HEK293 (cell line): ENCODE data around the gene ULBP2.

ENCODE experiments used
- CTCF ChIA-PET: fragments of 350-600 bp; formaldehyde crosslinking; extraction: SDS; loops from one replicate; lab custom pipeline; 2021; ENCODE audit warnings: antibody characterized with exemption; lab: Yijun Ruan, JAX
- POLR2A ChIA-PET: fragments of 300-600 bp; formaldehyde crosslinking; extraction: SDS; loops from one replicate; lab custom pipeline; 2020; ENCODE audit warnings: antibody characterized with exemption, inconsistent platforms; lab: Yijun Ruan, JAX
- H3K27ac ChIP-seq: fragments of 200-500 bp; sonication (Bioruptor generic); 2 replicates; pipeline ENCODE4 v1.5.1; 2014; ENCODE audit warnings: low read depth, low read length, control low read depth, inconsistent platforms; ENCODE audit errors: extremely low read depth
- H3K36me3 ChIP-seq, 2 experiments: fragments of 200-500 bp in 1 of 2; sonication (Bioruptor generic) in 1 of 2; 1 replicate in 1 of 2; 2 replicates in 1 of 2; pipeline ENCODE4 v1.5.1; 2014 to 2017; ENCODE audit warnings: inconsistent platforms in 2 of 2, low read length in 2 of 2; ENCODE audit not compliant: control insufficient read depth in 2 of 2, insufficient read depth in 1 of 2
- H3K4me1 ChIP-seq: fragments of 200-500 bp; sonication (Bioruptor generic); 2 replicates; pipeline ENCODE4 v1.5.1; 2014; ENCODE audit warnings: mild to moderate bottlenecking, low read length, inconsistent platforms; ENCODE audit not compliant: control insufficient read depth, insufficient read depth
- H3K4me3 ChIP-seq: 2 replicates; pipeline ENCODE4 v1.5.1; 2011; ENCODE audit warnings: low read depth, mild to moderate bottlenecking, control low read depth, low read length, moderate library complexity
- H3K9me3 ChIP-seq: fragments of 200-500 bp; sonication (Bioruptor generic); 2 replicates; pipeline ENCODE4 v1.5.1; 2014; ENCODE audit warnings: low read depth, low read length, inconsistent platforms; ENCODE audit not compliant: control insufficient read depth, insufficient read depth
- FEZF1 ChIP-seq: fragments of 450-650 bp; formaldehyde crosslinking; IDR thresholded peaks from 2 replicates; pipeline ENCODE4 v1.5.1; 2016; ENCODE audit warnings: missing biosample characterization, missing genetic modification characterization
- GLIS2 ChIP-seq: fragments of 450-650 bp; formaldehyde crosslinking; IDR thresholded peaks from 2 replicates; pipeline ENCODE4 v1.5.1; 2016; ENCODE audit warnings: missing biosample characterization, missing genetic modification characterization
- KLF16 ChIP-seq: fragments of 450-650 bp; formaldehyde crosslinking; IDR thresholded peaks from 2 replicates; pipeline ENCODE4 v1.5.1; 2017; ENCODE audit warnings: missing biosample characterization, missing genetic modification characterization
- RBAK ChIP-seq: fragments of 450-650 bp; formaldehyde crosslinking; IDR thresholded peaks from 2 replicates; pipeline ENCODE4 v1.5.1; 2016; ENCODE audit warnings: missing biosample characterization, missing genetic modification characterization
- SCRT1 ChIP-seq: fragments of 450-650 bp; formaldehyde crosslinking; IDR thresholded peaks from 2 replicates; pipeline ENCODE4 v1.5.1; 2016; ENCODE audit warnings: missing biosample characterization, missing genetic modification characterization, borderline replicate concordance
- SP7 ChIP-seq: fragments of 450-650 bp; formaldehyde crosslinking; IDR thresholded peaks from 2 replicates; pipeline ENCODE4 v1.5.1; 2016; ENCODE audit warnings: missing biosample characterization, missing genetic modification characterization
- YY2 ChIP-seq: fragments of 450-650 bp; formaldehyde crosslinking; IDR thresholded peaks from 2 replicates; pipeline ENCODE4 v1.5.1; 2016; ENCODE audit warnings: missing biosample characterization, missing genetic modification characterization
- ZBTB21 ChIP-seq: fragments of 450-650 bp; formaldehyde crosslinking; IDR thresholded peaks from 2 replicates; pipeline ENCODE4 v1.5.1; 2017; ENCODE audit warnings: missing biosample characterization, missing genetic modification characterization
- ZBTB7A ChIP-seq: fragments of 450-650 bp; formaldehyde crosslinking; IDR thresholded peaks from 2 replicates; pipeline ENCODE4 v1.5.1; 2016; ENCODE audit warnings: low read depth, missing biosample characterization, missing genetic modification characterization
- ZEB2 ChIP-seq: fragments of 450-650 bp; formaldehyde crosslinking; IDR thresholded peaks from 2 replicates; pipeline ENCODE4 v1.5.1; 2016; ENCODE audit warnings: missing biosample characterization, missing genetic modification characterization
- ZNF112 ChIP-seq: fragments of 450-650 bp; formaldehyde crosslinking; IDR thresholded peaks from 2 replicates; pipeline ENCODE4 v1.5.0; 2017; ENCODE audit warnings: missing biosample characterization, missing genetic modification characterization
- ZNF155 ChIP-seq: fragments of 450-650 bp; formaldehyde crosslinking; IDR thresholded peaks from 2 replicates; pipeline ENCODE4 v1.5.1; 2016; ENCODE audit warnings: missing biosample characterization, missing genetic modification characterization
- ZNF24 ChIP-seq: fragments of 450-650 bp; formaldehyde crosslinking; IDR thresholded peaks from 2 replicates; pipeline ENCODE4 v1.5.1; 2016; ENCODE audit warnings: missing biosample characterization, missing genetic modification characterization
- ZNF248 ChIP-seq: fragments of 450-650 bp; formaldehyde crosslinking; IDR thresholded peaks from 2 replicates; pipeline ENCODE4 v1.5.1; 2017; ENCODE audit warnings: missing biosample characterization, missing genetic modification characterization
- ZNF335 ChIP-seq: fragments of 450-650 bp; formaldehyde crosslinking; conservative IDR thresholded peaks from 2 replicates; pipeline ENCODE4 v1.5.1; 2016; ENCODE audit warnings: missing biosample characterization, missing genetic modification characterization
- ZNF501 ChIP-seq: fragments of 450-650 bp; formaldehyde crosslinking; IDR thresholded peaks from 2 replicates; pipeline ENCODE4 v1.5.1; 2016; ENCODE audit warnings: missing biosample characterization, missing genetic modification characterization
- ZNF654 ChIP-seq: fragments of 450-650 bp; formaldehyde crosslinking; IDR thresholded peaks from 2 replicates; pipeline ENCODE4 v1.5.1; 2016; ENCODE audit warnings: low read depth, missing biosample characterization, missing genetic modification characterization
- ZNF660 ChIP-seq: fragments of 450-650 bp; IDR thresholded peaks from 2 replicates; pipeline ENCODE4 v1.5.1; 2018; ENCODE audit warnings: missing biosample characterization, mild to moderate bottlenecking, missing genetic modification characterization
- ZNF701 ChIP-seq: fragments of 450-650 bp; formaldehyde crosslinking; IDR thresholded peaks from 2 replicates; pipeline ENCODE4 v1.5.1; 2016; ENCODE audit warnings: missing biosample characterization, missing genetic modification characterization
- ZSCAN23 ChIP-seq: fragments of 450-650 bp; formaldehyde crosslinking; IDR thresholded peaks from 2 replicates; pipeline ENCODE4 v1.5.1; 2016; ENCODE audit warnings: missing biosample characterization, missing genetic modification characterization
- TF ChIP-seq, protein P1 (sequence below): fragments of 450-650 bp; formaldehyde crosslinking; IDR thresholded peaks from 2 replicates; pipeline ENCODE4 v1.5.1; 2016; ENCODE audit warnings: missing biosample characterization, missing genetic modification characterization, borderline replicate concordance
- TF ChIP-seq, protein P2 (sequence below): fragments of 450-650 bp; formaldehyde crosslinking; IDR thresholded peaks from 2 replicates; pipeline ENCODE4 v1.5.1; 2016; ENCODE audit warnings: missing biosample characterization, missing genetic modification characterization
- TF ChIP-seq, protein P3 (sequence below): fragments of 450-650 bp; formaldehyde crosslinking; conservative IDR thresholded peaks from 2 replicates; pipeline ENCODE4 v1.5.1; 2016; ENCODE audit warnings: low read depth, missing biosample characterization, missing genetic modification characterization
- TF ChIP-seq, protein P4 (sequence below): fragments of 450-650 bp; formaldehyde crosslinking; IDR thresholded peaks from 2 replicates; pipeline ENCODE4 v1.5.1; 2017; ENCODE audit warnings: missing biosample characterization, missing genetic modification characterization

ULBP2 gene

DNA sequence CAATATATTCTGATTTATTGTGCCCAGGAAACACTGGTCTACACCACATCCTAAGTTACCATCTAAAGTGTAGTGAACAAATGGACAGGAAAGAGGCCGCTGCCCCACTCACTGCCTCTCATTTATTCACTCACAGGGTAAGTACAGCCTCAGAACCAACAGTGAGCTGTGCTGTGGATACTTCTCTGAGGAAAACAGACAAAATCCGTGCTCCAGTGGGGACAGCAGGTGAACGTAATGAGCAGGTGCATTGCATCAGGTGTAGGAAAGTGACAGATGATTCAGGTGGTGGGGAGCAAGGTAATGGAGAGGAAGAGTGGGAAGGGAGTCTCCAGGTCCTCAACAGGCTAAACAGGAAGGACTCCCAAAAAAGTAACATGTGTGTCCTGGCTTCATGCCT is 8.4 kb upstream of the ULBP2 start:
- POLR2A ChIA-PET, result no interaction called here

DNA sequence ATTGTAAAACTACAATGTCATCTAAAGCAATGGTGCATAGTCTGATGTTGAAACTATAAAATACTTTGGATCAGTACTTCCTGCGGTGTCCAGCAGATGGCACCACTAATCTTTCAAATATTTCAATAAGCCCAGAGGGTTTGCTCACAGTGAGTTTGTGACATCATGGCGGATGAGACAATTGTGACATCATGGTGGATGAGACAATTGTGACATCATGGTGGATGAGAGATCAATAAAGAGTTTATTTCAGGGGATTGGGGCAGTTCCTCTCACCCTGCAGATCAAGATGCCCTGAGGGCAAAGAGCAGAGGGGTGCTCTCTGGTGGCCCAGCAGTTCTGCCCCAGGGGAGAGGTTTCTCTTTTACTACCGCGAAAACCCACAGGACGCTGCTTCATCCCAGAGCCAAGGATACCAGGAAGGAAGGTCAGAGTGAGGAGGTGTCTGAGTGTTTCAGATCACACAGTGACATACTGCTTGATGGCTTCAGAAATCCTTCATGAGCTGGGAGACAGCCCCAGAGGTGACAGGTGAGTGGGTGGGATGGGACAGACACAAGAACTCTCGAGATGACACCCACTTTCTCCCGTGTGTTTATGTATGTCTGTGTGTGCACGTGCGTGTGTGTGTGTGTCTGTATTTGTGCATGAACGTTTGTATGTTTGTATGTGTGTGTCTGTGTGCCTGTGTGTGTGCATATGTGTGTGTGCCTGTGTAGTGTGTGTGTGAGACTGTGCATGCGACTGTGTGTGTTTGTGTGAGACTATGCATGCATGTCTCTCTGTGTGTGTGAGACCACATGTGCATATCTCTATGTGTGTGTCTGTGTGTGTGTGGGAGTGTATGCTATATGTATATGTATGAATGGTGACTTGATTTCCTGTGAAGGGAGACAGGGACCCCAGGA is 7.3 kb upstream of the ULBP2 start:
- H3K4me3 ChIP-seq, result no peak overlapping the region
- TF ChIP-seq, protein P1, sequence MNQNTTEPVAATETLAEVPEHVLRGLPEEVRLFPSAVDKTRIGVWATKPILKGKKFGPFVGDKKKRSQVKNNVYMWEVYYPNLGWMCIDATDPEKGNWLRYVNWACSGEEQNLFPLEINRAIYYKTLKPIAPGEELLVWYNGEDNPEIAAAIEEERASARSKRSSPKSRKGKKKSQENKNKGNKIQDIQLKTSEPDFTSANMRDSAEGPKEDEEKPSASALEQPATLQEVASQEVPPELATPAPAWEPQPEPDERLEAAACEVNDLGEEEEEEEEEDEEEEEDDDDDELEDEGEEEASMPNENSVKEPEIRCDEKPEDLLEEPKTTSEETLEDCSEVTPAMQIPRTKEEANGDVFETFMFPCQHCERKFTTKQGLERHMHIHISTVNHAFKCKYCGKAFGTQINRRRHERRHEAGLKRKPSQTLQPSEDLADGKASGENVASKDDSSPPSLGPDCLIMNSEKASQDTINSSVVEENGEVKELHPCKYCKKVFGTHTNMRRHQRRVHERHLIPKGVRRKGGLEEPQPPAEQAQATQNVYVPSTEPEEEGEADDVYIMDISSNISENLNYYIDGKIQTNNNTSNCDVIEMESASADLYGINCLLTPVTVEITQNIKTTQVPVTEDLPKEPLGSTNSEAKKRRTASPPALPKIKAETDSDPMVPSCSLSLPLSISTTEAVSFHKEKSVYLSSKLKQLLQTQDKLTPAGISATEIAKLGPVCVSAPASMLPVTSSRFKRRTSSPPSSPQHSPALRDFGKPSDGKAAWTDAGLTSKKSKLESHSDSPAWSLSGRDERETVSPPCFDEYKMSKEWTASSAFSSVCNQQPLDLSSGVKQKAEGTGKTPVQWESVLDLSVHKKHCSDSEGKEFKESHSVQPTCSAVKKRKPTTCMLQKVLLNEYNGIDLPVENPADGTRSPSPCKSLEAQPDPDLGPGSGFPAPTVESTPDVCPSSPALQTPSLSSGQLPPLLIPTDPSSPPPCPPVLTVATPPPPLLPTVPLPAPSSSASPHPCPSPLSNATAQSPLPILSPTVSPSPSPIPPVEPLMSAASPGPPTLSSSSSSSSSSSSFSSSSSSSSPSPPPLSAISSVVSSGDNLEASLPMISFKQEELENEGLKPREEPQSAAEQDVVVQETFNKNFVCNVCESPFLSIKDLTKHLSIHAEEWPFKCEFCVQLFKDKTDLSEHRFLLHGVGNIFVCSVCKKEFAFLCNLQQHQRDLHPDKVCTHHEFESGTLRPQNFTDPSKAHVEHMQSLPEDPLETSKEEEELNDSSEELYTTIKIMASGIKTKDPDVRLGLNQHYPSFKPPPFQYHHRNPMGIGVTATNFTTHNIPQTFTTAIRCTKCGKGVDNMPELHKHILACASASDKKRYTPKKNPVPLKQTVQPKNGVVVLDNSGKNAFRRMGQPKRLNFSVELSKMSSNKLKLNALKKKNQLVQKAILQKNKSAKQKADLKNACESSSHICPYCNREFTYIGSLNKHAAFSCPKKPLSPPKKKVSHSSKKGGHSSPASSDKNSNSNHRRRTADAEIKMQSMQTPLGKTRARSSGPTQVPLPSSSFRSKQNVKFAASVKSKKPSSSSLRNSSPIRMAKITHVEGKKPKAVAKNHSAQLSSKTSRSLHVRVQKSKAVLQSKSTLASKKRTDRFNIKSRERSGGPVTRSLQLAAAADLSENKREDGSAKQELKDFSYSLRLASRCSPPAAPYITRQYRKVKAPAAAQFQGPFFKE (tag by site-specific recombination), result peak; percentile 34; the same call in 1 of the 2 replicates
- TF ChIP-seq SP7 (peak; percentile 67), YY2 (tag by site-specific recombination) (peak; percentile 58), ZEB2 (peak; percentile 78), ZNF701 (tag by site-specific recombination) (no peak), ZNF248 (tag by site-specific recombination) (no peak), ZBTB21 (tag by site-specific recombination) (peak; percentile 100), RBAK (tag by site-specific recombination) (no peak), ZNF654 (tag by site-specific recombination) (peak; percentile 94), ZNF501 (tag by site-specific recombination) (peak; percentile 55; the same call in 1 of the 2 replicates), FEZF1 (tag by site-specific recombination) (no peak), ZNF112 (no peak), KLF16 (tag by site-specific recombination) (0 out of 2 replicates have a peak, but pooled peaks have one; percentile 27), SCRT1 (tag by site-specific recombination) (no peak), GLIS2 (tag by site-specific recombination) (peak; percentile 17; the same call in 1 of the 2 replicates), ZSCAN23 (tag by site-specific recombination) (no peak)
- TF ChIP-seq, protein P2, sequence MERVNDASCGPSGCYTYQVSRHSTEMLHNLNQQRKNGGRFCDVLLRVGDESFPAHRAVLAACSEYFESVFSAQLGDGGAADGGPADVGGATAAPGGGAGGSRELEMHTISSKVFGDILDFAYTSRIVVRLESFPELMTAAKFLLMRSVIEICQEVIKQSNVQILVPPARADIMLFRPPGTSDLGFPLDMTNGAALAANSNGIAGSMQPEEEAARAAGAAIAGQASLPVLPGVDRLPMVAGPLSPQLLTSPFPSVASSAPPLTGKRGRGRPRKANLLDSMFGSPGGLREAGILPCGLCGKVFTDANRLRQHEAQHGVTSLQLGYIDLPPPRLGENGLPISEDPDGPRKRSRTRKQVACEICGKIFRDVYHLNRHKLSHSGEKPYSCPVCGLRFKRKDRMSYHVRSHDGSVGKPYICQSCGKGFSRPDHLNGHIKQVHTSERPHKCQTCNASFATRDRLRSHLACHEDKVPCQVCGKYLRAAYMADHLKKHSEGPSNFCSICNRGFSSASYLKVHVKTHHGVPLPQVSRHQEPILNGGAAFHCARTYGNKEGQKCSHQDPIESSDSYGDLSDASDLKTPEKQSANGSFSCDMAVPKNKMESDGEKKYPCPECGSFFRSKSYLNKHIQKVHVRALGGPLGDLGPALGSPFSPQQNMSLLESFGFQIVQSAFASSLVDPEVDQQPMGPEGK (tag by site-specific recombination), result no peak
- TF ChIP-seq, protein P3, sequence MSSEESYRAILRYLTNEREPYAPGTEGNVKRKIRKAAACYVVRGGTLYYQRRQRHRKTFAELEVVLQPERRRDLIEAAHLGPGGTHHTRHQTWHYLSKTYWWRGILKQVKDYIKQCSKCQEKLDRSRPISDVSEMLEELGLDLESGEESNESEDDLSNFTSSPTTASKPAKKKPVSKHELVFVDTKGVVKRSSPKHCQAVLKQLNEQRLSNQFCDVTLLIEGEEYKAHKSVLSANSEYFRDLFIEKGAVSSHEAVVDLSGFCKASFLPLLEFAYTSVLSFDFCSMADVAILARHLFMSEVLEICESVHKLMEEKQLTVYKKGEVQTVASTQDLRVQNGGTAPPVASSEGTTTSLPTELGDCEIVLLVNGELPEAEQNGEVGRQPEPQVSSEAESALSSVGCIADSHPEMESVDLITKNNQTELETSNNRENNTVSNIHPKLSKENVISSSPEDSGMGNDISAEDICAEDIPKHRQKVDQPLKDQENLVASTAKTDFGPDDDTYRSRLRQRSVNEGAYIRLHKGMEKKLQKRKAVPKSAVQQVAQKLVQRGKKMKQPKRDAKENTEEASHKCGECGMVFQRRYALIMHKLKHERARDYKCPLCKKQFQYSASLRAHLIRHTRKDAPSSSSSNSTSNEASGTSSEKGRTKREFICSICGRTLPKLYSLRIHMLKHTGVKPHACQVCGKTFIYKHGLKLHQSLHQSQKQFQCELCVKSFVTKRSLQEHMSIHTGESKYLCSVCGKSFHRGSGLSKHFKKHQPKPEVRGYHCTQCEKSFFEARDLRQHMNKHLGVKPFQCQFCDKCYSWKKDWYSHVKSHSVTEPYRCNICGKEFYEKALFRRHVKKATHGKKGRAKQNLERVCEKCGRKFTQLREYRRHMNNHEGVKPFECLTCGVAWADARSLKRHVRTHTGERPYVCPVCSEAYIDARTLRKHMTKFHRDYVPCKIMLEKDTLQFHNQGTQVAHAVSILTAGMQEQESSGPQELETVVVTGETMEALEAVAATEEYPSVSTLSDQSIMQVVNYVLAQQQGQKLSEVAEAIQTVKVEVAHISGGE (tag by site-specific recombination), result no peak
- TF ChIP-seq, protein P4, sequence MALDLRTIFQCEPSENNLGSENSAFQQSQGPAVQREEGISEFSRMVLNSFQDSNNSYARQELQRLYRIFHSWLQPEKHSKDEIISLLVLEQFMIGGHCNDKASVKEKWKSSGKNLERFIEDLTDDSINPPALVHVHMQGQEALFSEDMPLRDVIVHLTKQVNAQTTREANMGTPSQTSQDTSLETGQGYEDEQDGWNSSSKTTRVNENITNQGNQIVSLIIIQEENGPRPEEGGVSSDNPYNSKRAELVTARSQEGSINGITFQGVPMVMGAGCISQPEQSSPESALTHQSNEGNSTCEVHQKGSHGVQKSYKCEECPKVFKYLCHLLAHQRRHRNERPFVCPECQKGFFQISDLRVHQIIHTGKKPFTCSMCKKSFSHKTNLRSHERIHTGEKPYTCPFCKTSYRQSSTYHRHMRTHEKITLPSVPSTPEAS, result peak; percentile 94

More for the DNA sequence above, 8.4 kb upstream of the ULBP2 start:
- H3K4me1 ChIP-seq, result no peaks in the 10 kb centered on the region
- no peaks in the 10 kb centered on the region for H3K36me3 ChIP-seq
- no peak overlapping the region for H3K4me3 ChIP-seq
- no peaks in the 10 kb centered on the region for H3K9me3 ChIP-seq
- CTCF ChIA-PET, result interaction anchor here (0.7 to 1.5 kb wide), 6 partner anchors 17 to 1257 kb away, joined by 3 to 5 read pairs (median 3); no protein-coding TSS in a partner anchor
- no peak overlapping the region for H3K27ac ChIP-seq
- TF ChIP-seq ZNF24 (tag by site-specific recombination) (no peak), ZNF335 (peak; percentile 50), ZNF155 (no peak), ZNF660 (tag by site-specific recombination) (no peak), ZBTB7A (tag by site-specific recombination) (no peak)

More for the DNA sequence above, 7.3 kb upstream of the ULBP2 start:
- Histone ChIP-seq H3K36me3 (no peaks in the 10 kb centered on the region), H3K4me1 (no peaks in the 10 kb centered on the region), H3K9me3 (no peaks in the 10 kb centered on the region), H3K27ac (no peak overlapping the region)
- CTCF ChIA-PET, result interaction anchor here (0.5 to 2.5 kb wide), 9 partner anchors 56 to 881 kb away, joined by 3 to 35 read pairs (median 4); no protein-coding TSS in a partner anchor
- POLR2A ChIA-PET, result no interaction called here
